HG03095 (cell line): ENCODE data around the gene PHF14.
A peak's percentile ranks its signal among the peaks of the same experiment; 100 is the strongest.
"Not testable (repeated sequence)": the region's sequence is repeated elsewhere in the genome, so short reads cannot be mapped to it uniquely, and the experiment has no call there.

Experiments
- ATAC-seq: cut with Tn5 transposase; IDR thresholded peaks from one replicate; pipeline ENCODE4 v1.9.1; 2021; ENCODE audit warnings: moderate library complexity; ENCODE audit not compliant: unreplicated experiment

The PHF14 gene

GRCh38 chr7:10973942-10974911 lies 555 bp downstream of the PHF14 start:
- ATAC-seq, result peak; percentile 31

- ATAC-seq, result no peak
Measured at GRCh38 chr7:10977113-10977512, 3.4 kb downstream of the PHF14 start.

GRCh38 chr7:10981317-10981716 lies 7.6 kb downstream of the PHF14 start:
- no peak for ATAC-seq

- ATAC-seq, result not testable (repeated sequence)
Measured at GRCh38 chr7:10990748-10991147, 17.1 kb downstream of the PHF14 start.

GRCh38 chr7:10995482-10996166 lies 22.0 kb downstream of the PHF14 start:
- not testable (repeated sequence) for ATAC-seq

- no peak for ATAC-seq
Measured at GRCh38 chr7:10998996-10999757, 25.5 kb downstream of the PHF14 start.

- ATAC-seq, result no peak
Measured at GRCh38 chr7:11005202-11005601, 31.5 kb downstream of the PHF14 start.

GRCh38 chr7:11006291-11006690 lies 32.6 kb downstream of the PHF14 start:
- ATAC-seq, result no peak

- ATAC-seq, result no peak
Measured at GRCh38 chr7:11009631-11010030, 36.0 kb downstream of the PHF14 start.

GRCh38 chr7:11021468-11021867 lies 47.8 kb downstream of the PHF14 start:
- no peak for ATAC-seq

- ATAC-seq, result no peak
Measured at GRCh38 chr7:11026452-11027359, 53.0 kb downstream of the PHF14 start.

- ATAC-seq, result no peak
Measured at GRCh38 chr7:11035661-11036060, 62.0 kb downstream of the PHF14 start.

- ATAC-seq, result no peak
Measured at GRCh38 chr7:11039974-11040373, 66.3 kb downstream of the PHF14 start.

- ATAC-seq, result no peak
Measured at GRCh38 chr7:11054033-11054432, 80.4 kb downstream of the PHF14 start.

GRCh38 chr7:11060893-11061292 lies 87.2 kb downstream of the PHF14 start:
- ATAC-seq, result no peak

GRCh38 chr7:11062110-11062509 lies 88.4 kb downstream of the PHF14 start:
- no peak for ATAC-seq

GRCh38 chr7:11069591-11069990 lies 95.9 kb downstream of the PHF14 start:
- no peak for ATAC-seq

- no peak for ATAC-seq
Measured at GRCh38 chr7:11077816-11078215, 104.1 kb downstream of the PHF14 start.

GRCh38 chr7:11078247-11078834 lies 104.7 kb downstream of the PHF14 start:
- no peak for ATAC-seq

GRCh38 chr7:11079907-11080306 lies 106.2 kb downstream of the PHF14 start:
- no peak for ATAC-seq
